IPS-18a (cell line): ENCODE measurements around the gene BTC.

Experiments
- H3K27ac ChIP-seq: one replicate; pipeline ENCODE4 v1.5.1; 2013; ENCODE audit warnings: low read length
- H3K27me3 ChIP-seq: one replicate; pipeline ENCODE4 v1.6.1; 2013; ENCODE audit warnings: mild to moderate bottlenecking, low read length; ENCODE audit not compliant: control insufficient read depth, insufficient read depth
- H3K36me3 ChIP-seq: one replicate; pipeline ENCODE4 v1.6.1; 2013; ENCODE audit warnings: low read depth, low read length; ENCODE audit not compliant: control insufficient read depth
- H3K4me1 ChIP-seq: one replicate; pipeline ENCODE4 v1.6.1; 2013; ENCODE audit warnings: low read depth, low read length; ENCODE audit not compliant: control insufficient read depth
- H3K4me3 ChIP-seq: one replicate; pipeline ENCODE4 v1.5.1; 2013; ENCODE audit warnings: low read length
- H3K9ac ChIP-seq: one replicate; pipeline ENCODE4 v1.6.1; 2013; ENCODE audit warnings: mild to moderate bottlenecking, low read length, moderate library complexity
- H3K9me3 ChIP-seq: one replicate; pipeline ENCODE4 v1.6.1; 2013; ENCODE audit warnings: low read depth, low read length; ENCODE audit not compliant: control insufficient read depth

BTC gene

GRCh38 chr4:74793757-74794381 lies 454 bp downstream of the BTC start:
- H3K4me3 ChIP-seq, result peak overlapping the region; percentile 67
- H3K9ac ChIP-seq, result no peak overlapping the region
- no peak overlapping the region for H3K27ac ChIP-seq
- no peaks in the 10 kb centered on the region for H3K9me3 ChIP-seq
- no peaks in the 10 kb centered on the region for H3K36me3 ChIP-seq
- peaks cover 21% of the 10 kb centered on the region for H3K27me3 ChIP-seq
- peaks cover 6% of the 10 kb centered on the region for H3K4me1 ChIP-seq

- H3K9ac ChIP-seq, result no peak overlapping the region
- H3K9me3 ChIP-seq, result no peaks in the 10 kb centered on the region
- no peaks in the 10 kb centered on the region for H3K36me3 ChIP-seq
- H3K4me3 ChIP-seq, result no peak overlapping the region
- peaks cover 6% of the 10 kb centered on the region for H3K4me1 ChIP-seq
- no peak overlapping the region for H3K27ac ChIP-seq
- H3K27me3 ChIP-seq, result peaks cover 21% of the 10 kb centered on the region
Observed at GRCh38 chr4:74790652-74791051, 3.7 kb downstream of the BTC start.

- H3K9ac ChIP-seq, result no peak overlapping the region
- H3K36me3 ChIP-seq, result no peaks in the 10 kb centered on the region
- no peaks in the 10 kb centered on the region for H3K9me3 ChIP-seq
- H3K4me1 ChIP-seq, result peaks cover 6% of the 10 kb centered on the region
- H3K4me3 ChIP-seq, result no peak overlapping the region
- peaks cover 16% of the 10 kb centered on the region for H3K27me3 ChIP-seq
- H3K27ac ChIP-seq, result no peak overlapping the region
Observed at GRCh38 chr4:74789518-74789917, 4.8 kb downstream of the BTC start.

GRCh38 chr4:74777531-74777930 lies 16.8 kb downstream of the BTC start:
- no peaks in the 10 kb centered on the region for H3K36me3 ChIP-seq
- no peak overlapping the region for H3K4me3 ChIP-seq
- no peaks in the 10 kb centered on the region for H3K4me1 ChIP-seq
- no peaks in the 10 kb centered on the region for H3K9me3 ChIP-seq
- no peaks in the 10 kb centered on the region for H3K27me3 ChIP-seq
- H3K9ac ChIP-seq, result no peak overlapping the region
- H3K27ac ChIP-seq, result no peak overlapping the region

- no peaks in the 10 kb centered on the region for H3K9me3 ChIP-seq
Observed at GRCh38 chr4:74772783-74773182, 21.5 kb downstream of the BTC start.

GRCh38 chr4:74772106-74772505 lies 22.2 kb downstream of the BTC start:
- Histone ChIP-seq H3K27me3 (no peaks in the 10 kb centered on the region), H3K4me3 (no peak overlapping the region), H3K4me1 (no peaks in the 10 kb centered on the region), H3K9ac (no peak overlapping the region), H3K9me3 (no peaks in the 10 kb centered on the region), H3K36me3 (no peaks in the 10 kb centered on the region), H3K27ac (no peak overlapping the region)

More at GRCh38 chr4:74772783-74773182, 21.5 kb downstream of the BTC start:
- H3K27me3 ChIP-seq, result no peaks in the 10 kb centered on the region
- no peak overlapping the region for H3K4me3 ChIP-seq
- no peak overlapping the region for H3K9ac ChIP-seq
- no peaks in the 10 kb centered on the region for H3K4me1 ChIP-seq
- no peaks in the 10 kb centered on the region for H3K36me3 ChIP-seq
- H3K27ac ChIP-seq, result no peak overlapping the region

- H3K36me3 ChIP-seq, result no peaks in the 10 kb centered on the region
- H3K27ac ChIP-seq, result no peak overlapping the region
- H3K4me3 ChIP-seq, result no peak overlapping the region
- H3K9ac ChIP-seq, result no peak overlapping the region
- H3K27me3 ChIP-seq, result no peaks in the 10 kb centered on the region
- no peaks in the 10 kb centered on the region for H3K4me1 ChIP-seq
- H3K9me3 ChIP-seq, result no peaks in the 10 kb centered on the region
Observed at GRCh38 chr4:74770226-74770910, 24.0 kb downstream of the BTC start.

GRCh38 chr4:74768857-74769525 lies 25.3 kb downstream of the BTC start:
- Histone ChIP-seq H3K9me3 (no peaks in the 10 kb centered on the region), H3K27ac (no peak overlapping the region), H3K4me3 (no peak overlapping the region), H3K36me3 (no peaks in the 10 kb centered on the region), H3K9ac (no peak overlapping the region), H3K4me1 (no peaks in the 10 kb centered on the region), H3K27me3 (no peaks in the 10 kb centered on the region)

GRCh38 chr4:74764119-74764518 lies 30.2 kb downstream of the BTC start:
- Histone ChIP-seq H3K36me3 (no peaks in the 10 kb centered on the region), H3K4me3 (no peak overlapping the region), H3K9me3 (no peaks in the 10 kb centered on the region), H3K27ac (no peak overlapping the region), H3K4me1 (no peaks in the 10 kb centered on the region), H3K27me3 (no peaks in the 10 kb centered on the region), H3K9ac (no peak overlapping the region)

GRCh38 chr4:74758551-74759145 lies 35.7 kb downstream of the BTC start:
- H3K9me3 ChIP-seq, result no peaks in the 10 kb centered on the region
- H3K36me3 ChIP-seq, result no peaks in the 10 kb centered on the region
- H3K9ac ChIP-seq, result no peak overlapping the region
- no peak overlapping the region for H3K27ac ChIP-seq
- no peaks in the 10 kb centered on the region for H3K4me1 ChIP-seq
- H3K4me3 ChIP-seq, result no peak overlapping the region
- H3K27me3 ChIP-seq, result no peaks in the 10 kb centered on the region

- Histone ChIP-seq H3K27me3 (no peaks in the 10 kb centered on the region), H3K36me3 (no peaks in the 10 kb centered on the region), H3K27ac (no peak overlapping the region), H3K4me1 (no peaks in the 10 kb centered on the region), H3K9ac (no peak overlapping the region), H3K4me3 (no peak overlapping the region), H3K9me3 (no peaks in the 10 kb centered on the region)
Observed at GRCh38 chr4:74757136-74757535, 37.2 kb downstream of the BTC start.
